MG63 (cell line): ENCODE data around the gene TMEM255A. TPM values are rescaled to one million over a fixed set of nuclear protein-coding genes. Genes with fewer than 3 reads are reported as not detected.
"Not testable (repeated sequence)": the region's sequence is repeated elsewhere in the genome, so short reads cannot be mapped to it uniquely, and the experiment has no call there.

Source experiments
- DNase-seq: peaks from one replicate; pipeline ENCODE4 v3.0.0-alpha.2; 2020
- H3K27me3 ChIP-seq: fragments of 250-450 bp; sonication (Bioruptor Pico); 2 replicates; pipeline ENCODE4 v1.5.1; 2020; ENCODE audit warnings: mild to moderate bottlenecking, moderate library complexity
- H3K36me3 ChIP-seq: fragments of 250-450 bp; sonication (Bioruptor Pico); 2 replicates; pipeline ENCODE4 v1.5.1; 2020; ENCODE audit warnings: mild to moderate bottlenecking, moderate library complexity
- H3K4me3 ChIP-seq: fragments of 250-450 bp; sonication (Bioruptor Pico); 2 replicates; pipeline ENCODE4 v1.5.1; 2020; ENCODE audit warnings: mild to moderate bottlenecking, moderate library complexity
- H3K9me3 ChIP-seq: fragments of 250-450 bp; sonication (Bioruptor Pico); 2 replicates; pipeline ENCODE4 v1.5.1; 2020; ENCODE audit warnings: mild to moderate bottlenecking, moderate library complexity
- total RNA-seq: library from RNA; depleted of rRNA; stranded (reverse); fragments of >200 nt; shearing (Covaris generic); gene quantifications from 2 replicates; pipeline ENCODE4 v1.2.3, GENCODE V29; 2014; ENCODE audit warnings: low replicate concordance; rRNA removed

Gene TMEM255A
- total RNA-seq, result not detected in 2 replicates

- no peak within 1 kb of the TSS for H3K4me3 ChIP-seq
- H3K27me3 ChIP-seq, result peaks cover 23% of the 10 kb centered on the region
- H3K9me3 ChIP-seq, result no peaks in the 10 kb centered on the region
- peak; percentile 4 for DNase-seq
- H3K36me3 ChIP-seq, result no peaks in the 10 kb centered on the region
Observed at GRCh38 chrX:120310861-120311726, at the start of gene TMEM255A. TSS of gene TMEM255A (minus strand) at chrX:120311461. CDS start at chrX:120311309, 152 bp downstream.

DNA sequence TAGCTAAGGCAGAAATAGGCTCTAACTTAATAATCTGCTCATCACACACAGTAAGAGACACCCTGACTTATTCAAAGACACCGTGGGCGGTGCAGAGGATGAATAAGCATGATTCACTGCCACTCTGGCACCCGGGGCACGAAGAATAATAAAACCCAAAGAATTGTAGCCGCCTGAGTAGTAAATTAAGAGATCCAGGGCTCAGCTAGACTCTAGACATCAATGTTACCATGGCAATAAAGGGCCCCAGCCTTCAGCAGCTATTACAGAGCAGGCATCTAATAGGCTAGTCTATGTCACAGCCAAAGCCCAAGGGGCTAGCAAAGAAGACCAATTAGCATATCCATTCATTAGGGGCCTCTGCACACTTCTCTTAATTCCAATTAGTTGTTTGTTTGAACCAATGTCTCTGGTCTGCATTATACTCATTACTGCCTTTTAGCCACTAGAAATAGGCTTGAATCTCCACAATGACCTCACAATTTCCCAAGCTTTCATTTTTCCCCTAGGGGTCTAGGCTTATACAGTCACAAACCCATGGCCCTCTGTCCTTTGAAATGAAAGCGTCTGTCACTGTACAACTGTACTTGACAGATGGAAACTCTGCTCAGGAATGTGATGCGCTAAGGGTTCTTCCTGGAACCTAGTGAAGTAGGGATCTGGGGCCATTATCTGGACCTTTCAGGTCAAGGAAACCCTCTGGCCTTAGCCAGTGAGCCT lies 47.6 kb upstream of the TMEM255A start:
- Histone ChIP-seq H3K27me3 (no peaks in the 10 kb centered on the region), H3K4me3 (no peak overlapping the region), H3K9me3 (no peaks in the 10 kb centered on the region), H3K36me3 (no peaks in the 10 kb centered on the region)
- peak; percentile 70 for DNase-seq

DNA sequence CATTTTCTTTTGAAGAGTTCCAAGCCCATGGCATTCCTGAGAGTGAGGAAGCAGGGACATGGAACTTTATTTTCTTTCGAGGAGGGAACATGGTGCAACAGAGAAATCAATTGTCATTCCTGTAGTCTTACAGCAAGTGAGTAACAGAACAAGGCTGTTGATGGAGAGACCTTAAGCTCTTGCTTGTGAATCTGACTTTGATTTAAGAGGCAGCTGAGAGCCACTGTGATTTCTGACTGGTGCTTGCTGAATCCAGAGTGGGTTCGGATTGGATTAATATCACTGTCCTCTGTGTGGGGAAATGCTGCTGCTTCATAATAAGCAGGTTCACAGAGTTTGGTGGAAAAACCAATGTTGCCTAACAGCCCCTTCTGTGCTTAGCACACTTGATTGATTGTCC lies 45.9 kb upstream of the TMEM255A start:
- no peaks in the 10 kb centered on the region for H3K9me3 ChIP-seq
- no peaks in the 10 kb centered on the region for H3K27me3 ChIP-seq
- DNase-seq, result no peak
- no peaks in the 10 kb centered on the region for H3K36me3 ChIP-seq
- H3K4me3 ChIP-seq, result no peak overlapping the region

DNA sequence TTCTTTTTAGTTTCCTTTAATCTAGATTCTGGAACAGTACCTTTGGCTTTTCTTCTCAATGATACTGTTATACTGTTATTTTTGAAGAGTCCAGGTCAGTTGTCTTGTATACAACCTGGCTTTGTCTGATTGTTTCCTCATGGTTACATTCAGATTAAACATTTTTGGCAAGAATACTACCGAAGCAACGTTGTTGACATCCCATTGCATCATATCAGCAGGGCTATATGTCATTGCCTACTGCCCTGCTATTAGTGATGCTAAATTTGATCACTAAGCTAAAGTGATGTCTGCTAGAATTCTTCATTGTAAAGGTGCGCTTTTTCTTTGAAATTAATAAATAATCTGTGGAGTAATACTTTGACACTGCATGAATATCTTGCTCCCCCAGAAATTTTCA lies 44.8 kb upstream of the TMEM255A start:
- Histone ChIP-seq H3K4me3 (no peak overlapping the region), H3K9me3 (no peaks in the 10 kb centered on the region), H3K36me3 (no peaks in the 10 kb centered on the region), H3K27me3 (no peaks in the 10 kb centered on the region)
- DNase-seq, result no peak

GRCh38 chrX:120350450-120351138 lies 39.3 kb upstream of the TMEM255A start:
- H3K4me3 ChIP-seq, result no peak overlapping the region
- no peaks in the 10 kb centered on the region for H3K36me3 ChIP-seq

GRCh38 chrX:120344566-120344965 lies 33.3 kb upstream of the TMEM255A start:
- not testable (repeated sequence) for H3K27me3 ChIP-seq, DNase-seq, H3K9me3 ChIP-seq, H3K36me3 ChIP-seq, H3K4me3 ChIP-seq

More at GRCh38 chrX:120350450-120351138, 39.3 kb upstream of the TMEM255A start:
- H3K9me3 ChIP-seq, result no peaks in the 10 kb centered on the region
- no peak for DNase-seq
- no peaks in the 10 kb centered on the region for H3K27me3 ChIP-seq

GRCh38 chrX:120336899-120337298 lies 25.6 kb upstream of the TMEM255A start:
- Histone ChIP-seq H3K9me3 (peaks cover 2% of the 10 kb centered on the region; the same call in 1 of the 2 replicates), H3K27me3 (no peaks in the 10 kb centered on the region), H3K4me3 (no peak overlapping the region), H3K36me3 (no peaks in the 10 kb centered on the region)
- no peak for DNase-seq

GRCh38 chrX:120335289-120335688 lies 24.0 kb upstream of the TMEM255A start:
- Histone ChIP-seq H3K9me3 (peaks cover 2% of the 10 kb centered on the region; the same call in 1 of the 2 replicates), H3K27me3 (no peaks in the 10 kb centered on the region), H3K4me3 (no peak overlapping the region), H3K36me3 (no peaks in the 10 kb centered on the region)
- DNase-seq, result no peak

GRCh38 chrX:120334603-120335002 lies 23.3 kb upstream of the TMEM255A start:
- no peak overlapping the region for H3K4me3 ChIP-seq
- H3K27me3 ChIP-seq, result no peaks in the 10 kb centered on the region
- peaks cover 2% of the 10 kb centered on the region; the same call in 1 of the 2 replicates for H3K9me3 ChIP-seq
- H3K36me3 ChIP-seq, result no peaks in the 10 kb centered on the region
- no peak for DNase-seq

DNA sequence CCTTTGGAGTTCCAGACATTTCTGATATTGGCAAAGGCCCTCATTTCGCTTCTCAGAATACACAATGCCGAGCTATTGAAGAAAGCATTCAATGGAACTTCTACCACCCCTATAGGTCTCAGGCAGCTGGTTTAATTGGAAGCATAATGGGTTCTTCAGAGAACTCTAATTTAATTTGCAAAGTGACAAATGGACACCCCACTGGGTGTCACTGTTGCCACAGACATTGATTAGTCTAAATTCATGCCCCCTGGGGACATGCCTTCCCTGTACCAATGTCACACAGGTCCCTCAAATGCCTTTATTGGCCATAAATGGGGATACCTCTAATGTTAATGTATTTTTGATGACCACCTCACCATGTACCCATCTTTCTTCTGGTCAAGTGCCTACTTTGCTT lies 22.9 kb upstream of the TMEM255A start:
- no peaks in the 10 kb centered on the region for H3K36me3 ChIP-seq
- DNase-seq, result no peak
- no peak overlapping the region for H3K4me3 ChIP-seq
- peaks cover 2% of the 10 kb centered on the region; the same call in 1 of the 2 replicates for H3K9me3 ChIP-seq
- no peaks in the 10 kb centered on the region for H3K27me3 ChIP-seq

DNA sequence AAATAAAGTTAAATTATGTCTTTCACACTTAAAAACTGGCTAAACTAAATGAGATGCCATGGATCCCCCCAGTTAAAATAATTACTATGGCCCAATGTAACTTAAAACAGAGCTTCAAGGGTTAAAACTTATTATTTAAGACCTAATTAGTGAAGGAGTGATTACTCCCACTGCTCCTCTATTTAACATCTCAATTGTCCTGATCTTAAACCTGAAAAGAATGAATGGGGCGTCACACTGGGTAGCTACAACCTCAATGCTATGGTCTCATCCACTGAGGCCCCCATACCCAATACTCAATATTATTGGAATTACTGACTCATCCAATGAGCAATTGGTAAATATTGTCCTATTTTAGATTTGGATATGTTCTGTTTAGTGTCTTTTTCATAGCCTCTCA lies 21.1 kb upstream of the TMEM255A start:
- Histone ChIP-seq H3K27me3 (no peaks in the 10 kb centered on the region), H3K9me3 (peaks cover 2% of the 10 kb centered on the region; the same call in 1 of the 2 replicates), H3K4me3 (no peak overlapping the region), H3K36me3 (no peaks in the 10 kb centered on the region)
- no peak for DNase-seq

- H3K4me3 ChIP-seq, result no peak overlapping the region
Observed at GRCh38 chrX:120331116-120331515, 19.9 kb upstream of the TMEM255A start.

GRCh38 chrX:120321520-120322281 lies 10.4 kb upstream of the TMEM255A start:
- H3K4me3 ChIP-seq, result no peak overlapping the region
- H3K9me3 ChIP-seq, result no peaks in the 10 kb centered on the region
- no peaks in the 10 kb centered on the region for H3K36me3 ChIP-seq
- H3K27me3 ChIP-seq, result no peaks in the 10 kb centered on the region; the same call in 1 of the 2 replicates
- no peak for DNase-seq

More at GRCh38 chrX:120331116-120331515, 19.9 kb upstream of the TMEM255A start:
- no peak for DNase-seq
- no peaks in the 10 kb centered on the region for H3K36me3 ChIP-seq
- no peaks in the 10 kb centered on the region for H3K9me3 ChIP-seq
- no peaks in the 10 kb centered on the region for H3K27me3 ChIP-seq

- no peaks in the 10 kb centered on the region for H3K9me3 ChIP-seq
- no peak for DNase-seq
- no peaks in the 10 kb centered on the region; the same call in 1 of the 2 replicates for H3K27me3 ChIP-seq
- no peak overlapping the region for H3K4me3 ChIP-seq
- H3K36me3 ChIP-seq, result no peaks in the 10 kb centered on the region
Observed at GRCh38 chrX:120318411-120318810, 7.2 kb upstream of the TMEM255A start.

GRCh38 chrX:120316587-120317283 lies 5.5 kb upstream of the TMEM255A start:
- Histone ChIP-seq H3K4me3 (no peak overlapping the region), H3K27me3 (peaks cover under 1% of the 10 kb centered on the region; the same call in 1 of the 2 replicates), H3K9me3 (no peaks in the 10 kb centered on the region), H3K36me3 (no peaks in the 10 kb centered on the region)
- DNase-seq, result no peak

GRCh38 chrX:120315776-120316175 lies 4.5 kb upstream of the TMEM255A start:
- Histone ChIP-seq H3K27me3 (peaks cover 10% of the 10 kb centered on the region), H3K4me3 (no peak overlapping the region), H3K9me3 (no peaks in the 10 kb centered on the region), H3K36me3 (no peaks in the 10 kb centered on the region)
- no peak for DNase-seq
